ENCODE data around the gene ABCA9. TPM values are rescaled to one million over a fixed set of nuclear protein-coding genes. Genes with fewer than 3 reads are reported as not detected.
"Not testable (repeated sequence)": the region's sequence is repeated elsewhere in the genome, so short reads cannot be mapped to it uniquely, and the experiment has no call there.

The ABCA9 gene
- total RNA-seq, 1 donor from 2014 or later = 14.6 TPM

- TF ChIP-seq CTCF (IDR thresholded peaks at IDR 0.05) = no peak
- ATAC-seq (no peak), DNase-seq (no peak)
- H3K9me3 ChIP-seq = no peaks in the 10 kb centered on the region
- intact Hi-C loops (cut with DNase I) = loop anchor here (10.0 kb wide), 1 partner anchor 199 kb away; no protein-coding TSS in a partner anchor
- no peaks in the 10 kb centered on the region for H3K27me3 ChIP-seq (ENCODE audit: low read depth)
- H3K36me3 ChIP-seq = no peaks in the 10 kb centered on the region
- no peaks in the 10 kb centered on the region for H3K4me1 ChIP-seq
- H3K27ac ChIP-seq = no peak overlapping the region
- no peak overlapping the region for H3K4me3 ChIP-seq
Measured at GRCh38 chr17:68963958-68964357, 96.8 kb downstream of the ABCA9 start.

GRCh38 chr17:68961214-68961882 is 99.4 kb downstream of the ABCA9 start:
- Histone ChIP-seq H3K27me3 (ENCODE audit: low read depth) (no peaks in the 10 kb centered on the region), H3K36me3 (no peaks in the 10 kb centered on the region), H3K4me1 (no peaks in the 10 kb centered on the region), H3K27ac (no peak overlapping the region), H3K4me3 (no peak overlapping the region), H3K9me3 (no peaks in the 10 kb centered on the region)
- ATAC-seq = peak in 1 of 2 donors; percentile 21
- no peak for DNase-seq
- no peak for TF ChIP-seq CTCF (IDR thresholded peaks at IDR 0.05)
- intact Hi-C loops (cut with DNase I) = loop anchor here (10.0 kb wide), 1 partner anchor 197 kb away; no protein-coding TSS in a partner anchor

GRCh38 chr17:68959117-68959516 is 101.6 kb downstream of the ABCA9 start:
- H3K36me3 ChIP-seq; H3K9me3 ChIP-seq; H3K27ac ChIP-seq; ATAC-seq; H3K4me3 ChIP-seq; DNase-seq; intact Hi-C loops (cut with DNase I); H3K4me1 ChIP-seq; H3K27me3 ChIP-seq (ENCODE audit: low read depth): not testable (repeated sequence)

GRCh38 chr17:68957944-68958343 is 102.8 kb downstream of the ABCA9 start:
- intact Hi-C loops (cut with DNase I) = no loop called here
- no peak overlapping the region for H3K4me3 ChIP-seq
- H3K27me3 ChIP-seq (ENCODE audit: low read depth) = no peaks in the 10 kb centered on the region
- no peak for ATAC-seq
- TF ChIP-seq CTCF (IDR thresholded peaks at IDR 0.05) = no peak
- H3K9me3 ChIP-seq = no peaks in the 10 kb centered on the region
- no peaks in the 10 kb centered on the region for H3K36me3 ChIP-seq
- DNase-seq = no peak
- no peak overlapping the region for H3K27ac ChIP-seq
- H3K4me1 ChIP-seq = no peaks in the 10 kb centered on the region

- H3K4me1 ChIP-seq = no peaks in the 10 kb centered on the region
- ATAC-seq (peak; percentile 56 to 92), DNase-seq (no peak)
- intact Hi-C loops (cut with DNase I) = no loop called here
- no peaks in the 10 kb centered on the region for H3K36me3 ChIP-seq
- H3K27me3 ChIP-seq (ENCODE audit: low read depth) = no peaks in the 10 kb centered on the region
- peak within 1 kb of the TSS; percentile 61 for H3K27ac ChIP-seq
- TF ChIP-seq CTCF (IDR thresholded peaks at IDR 0.05) = no peak
- peak within 1 kb of the TSS; percentile 41 for H3K4me3 ChIP-seq
- no peaks in the 10 kb centered on the region for H3K9me3 ChIP-seq
Measured at GRCh38 chr17:68955181-68955841, 105.4 kb downstream of the ABCA9 start, which contains the start of gene ABCA8. Gene ABCA8, minus strand, starts transcription at chr17:68955392. Its CDS starts 13,358 bp downstream, at chr17:68942034.

Data from lower lobe of right lung (tissue), 2 donors.